Activated CD4-positive, CD25-positive, alpha-beta regulatory T cell treated with anti-CD3 and anti-CD28 coated beads, Interleukin-2, amount 50 U/mL, for 72 hours (primary cell): ENCODE measurements around the gene MYH11.
"Not testable (repeated sequence)": the region's sequence is repeated elsewhere in the genome, so short reads cannot be mapped to it uniquely, and the experiment has no call there.

ENCODE experiments used
- DNase-seq: peaks from one replicate; pipeline ENCODE4 v3.0.0; 2021

MYH11 gene

GRCh38 chr16:15874745-15875314, 18.0 kb upstream of the MYH11 start:
- DNase-seq, result no peak

GRCh38 chr16:15873737-15874136, 16.9 kb upstream of the MYH11 start:
- no peak for DNase-seq

GRCh38 chr16:15873301-15873700, 16.5 kb upstream of the MYH11 start:
- no peak for DNase-seq

GRCh38 chr16:15870011-15870410, 13.2 kb upstream of the MYH11 start:
- no peak for DNase-seq

- no peak for DNase-seq
These were observed 9.6 kb upstream of the MYH11 start for GRCh38 chr16:15866451-15866850.

- no peak for DNase-seq
These were observed 8.9 kb upstream of the MYH11 start for GRCh38 chr16:15865742-15866141.

GRCh38 chr16:15864939-15865338, 8.1 kb upstream of the MYH11 start:
- DNase-seq, result no peak

GRCh38 chr16:15861996-15862395, 5.2 kb upstream of the MYH11 start:
- DNase-seq, result no peak

- no peak for DNase-seq
These were observed 2.3 kb upstream of the MYH11 start for GRCh38 chr16:15858921-15859668.

GRCh38 chr16:15857724-15858560, 1.1 kb upstream of the MYH11 start:
- DNase-seq, result no peak

- DNase-seq, result no peak
These were observed 646 bp downstream of the MYH11 start for GRCh38 chr16:15856182-15856581.

GRCh38 chr16:15855704-15856003, 1.2 kb downstream of the MYH11 start:
- no peak for DNase-seq

GRCh38 chr16:15854906-15855703, 1.7 kb downstream of the MYH11 start:
- no peak for DNase-seq

GRCh38 chr16:15854061-15854460, 2.8 kb downstream of the MYH11 start:
- no peak for DNase-seq

GRCh38 chr16:15853021-15853420, 3.8 kb downstream of the MYH11 start:
- no peak for DNase-seq

- not testable (repeated sequence) for DNase-seq
These were observed 6.3 kb downstream of the MYH11 start for GRCh38 chr16:15850555-15850954.

GRCh38 chr16:15849209-15849981, 7.4 kb downstream of the MYH11 start:
- no peak for DNase-seq

- DNase-seq, result no peak
These were observed 9.1 kb downstream of the MYH11 start for GRCh38 chr16:15847611-15848175.

- DNase-seq, result no peak
These were observed 10.3 kb downstream of the MYH11 start for GRCh38 chr16:15846510-15846909.

- no peak for DNase-seq
These were observed 13.1 kb downstream of the MYH11 start for GRCh38 chr16:15843635-15844279.

- not testable (repeated sequence) for DNase-seq
These were observed 17.6 kb downstream of the MYH11 start for GRCh38 chr16:15839204-15839603.

GRCh38 chr16:15837761-15838160, 19.1 kb downstream of the MYH11 start:
- no peak for DNase-seq
